ELR (cell line): ENCODE results near the gene ACSM5.
"Not testable (repeated sequence)": the region's sequence is repeated elsewhere in the genome, so short reads cannot be mapped to it uniquely, and the experiment has no call there.

Experiments
- DNase-seq: peaks from one replicate; pipeline ENCODE4 v3.0.0-alpha.2; 2015; ENCODE audit warnings: low read depth

Gene ACSM5

GRCh38 chr16:20453633-20454032, 44.3 kb downstream of the ACSM5 start:
- DNase-seq, result not testable (repeated sequence)

- not testable (repeated sequence) for DNase-seq
These were observed 49.9 kb downstream of the ACSM5 start for GRCh38 chr16:20459227-20459626.

- DNase-seq, result not testable (repeated sequence)
These were observed 51.0 kb downstream of the ACSM5 start for GRCh38 chr16:20460313-20460712.

- not testable (repeated sequence) for DNase-seq
These were observed 59.6 kb downstream of the ACSM5 start for GRCh38 chr16:20468954-20469353.

GRCh38 chr16:20469930-20470329, 60.6 kb downstream of the ACSM5 start:
- DNase-seq, result not testable (repeated sequence)

- not testable (repeated sequence) for DNase-seq
These were observed 61.4 kb downstream of the ACSM5 start for GRCh38 chr16:20470732-20471131.

GRCh38 chr16:20477188-20477744, 67.9 kb downstream of the ACSM5 start:
- DNase-seq, result not testable (repeated sequence)

GRCh38 chr16:20483989-20484388, 74.7 kb downstream of the ACSM5 start:
- not testable (repeated sequence) for DNase-seq

GRCh38 chr16:20484726-20485125, 75.4 kb downstream of the ACSM5 start:
- DNase-seq, result no peak

GRCh38 chr16:20485408-20485807, 76.1 kb downstream of the ACSM5 start:
- no peak for DNase-seq
